Activated CD4-positive, alpha-beta T cell treated with anti-CD3 and anti-CD28 coated beads, Interleukin-2, amount 50 U/mL, for 4 hours (primary cell): Measurements from ENCODE around the gene PLEKHM3.
"Not testable (repeated sequence)": the region's sequence is repeated elsewhere in the genome, so short reads cannot be mapped to it uniquely, and the experiment has no call there.

ENCODE experiments used
- DNase-seq, 2 experiments: peaks; one replicate each; pipeline ENCODE4 v3.0.0-alpha.2; 2020

Gene PLEKHM3

DNA sequence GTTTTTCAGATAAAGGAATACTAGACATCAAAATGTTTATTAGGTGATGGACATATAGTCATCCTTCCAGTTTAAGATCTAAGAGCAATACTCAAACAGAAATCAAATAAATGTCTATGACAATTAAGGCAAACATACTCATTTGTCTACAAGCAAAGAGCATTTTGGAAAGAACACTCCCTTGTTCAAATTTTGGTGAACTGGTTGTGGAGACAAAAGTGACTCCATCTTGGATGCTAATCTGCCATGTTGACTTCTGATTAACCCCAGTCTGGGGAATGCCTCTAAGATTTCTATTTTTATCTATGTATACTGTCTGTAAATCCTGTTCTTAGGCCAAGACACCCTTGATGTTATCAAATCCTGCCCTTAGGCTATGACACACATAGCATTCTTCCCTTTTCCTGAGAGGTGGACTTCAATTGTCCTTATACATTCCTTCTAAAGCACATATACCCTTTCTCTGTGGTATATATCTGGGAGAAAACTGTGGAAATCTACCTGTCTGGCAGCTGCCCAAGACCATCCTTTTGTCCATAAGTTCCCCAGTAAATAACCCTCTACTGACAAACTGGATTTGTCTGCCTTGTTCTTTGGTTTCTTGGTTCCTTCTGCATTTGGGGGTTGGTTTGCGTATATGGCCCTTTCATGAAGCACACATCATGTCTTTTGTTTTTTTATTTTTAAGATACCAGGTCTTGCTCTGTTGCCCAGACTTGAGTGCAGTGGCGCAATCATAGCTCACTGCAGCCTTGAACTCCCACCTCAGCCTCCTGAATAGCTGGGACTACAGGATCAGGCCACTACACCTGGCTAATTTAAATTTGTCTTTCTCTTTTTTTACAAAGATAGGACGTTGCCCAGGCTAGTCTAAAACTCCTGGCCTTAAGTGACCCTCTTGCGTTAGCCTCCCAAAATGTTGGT, 12.5 kb upstream of the PLEKHM3 start:
- DNase-seq: no peak

DNA sequence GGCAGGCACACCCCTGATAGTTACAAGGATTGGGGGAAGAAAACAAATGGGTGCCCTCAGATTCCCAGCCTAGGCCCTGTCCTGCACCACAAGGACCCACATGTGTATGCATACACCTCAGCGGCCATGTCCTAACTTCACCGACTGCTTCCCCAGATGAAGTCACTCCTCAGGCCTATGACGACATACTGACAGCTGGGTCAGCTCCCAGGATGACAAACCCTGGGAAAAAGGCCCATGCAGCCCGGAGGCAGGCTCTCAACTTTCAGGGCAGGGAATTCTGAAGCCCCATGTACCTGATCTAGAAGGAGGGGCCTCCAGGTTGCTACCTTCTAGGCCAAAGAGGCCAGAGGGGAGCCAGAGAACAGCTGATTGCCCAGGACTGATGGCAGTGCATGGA, 11.0 kb upstream of the PLEKHM3 start:
- DNase-seq: no peak

DNA sequence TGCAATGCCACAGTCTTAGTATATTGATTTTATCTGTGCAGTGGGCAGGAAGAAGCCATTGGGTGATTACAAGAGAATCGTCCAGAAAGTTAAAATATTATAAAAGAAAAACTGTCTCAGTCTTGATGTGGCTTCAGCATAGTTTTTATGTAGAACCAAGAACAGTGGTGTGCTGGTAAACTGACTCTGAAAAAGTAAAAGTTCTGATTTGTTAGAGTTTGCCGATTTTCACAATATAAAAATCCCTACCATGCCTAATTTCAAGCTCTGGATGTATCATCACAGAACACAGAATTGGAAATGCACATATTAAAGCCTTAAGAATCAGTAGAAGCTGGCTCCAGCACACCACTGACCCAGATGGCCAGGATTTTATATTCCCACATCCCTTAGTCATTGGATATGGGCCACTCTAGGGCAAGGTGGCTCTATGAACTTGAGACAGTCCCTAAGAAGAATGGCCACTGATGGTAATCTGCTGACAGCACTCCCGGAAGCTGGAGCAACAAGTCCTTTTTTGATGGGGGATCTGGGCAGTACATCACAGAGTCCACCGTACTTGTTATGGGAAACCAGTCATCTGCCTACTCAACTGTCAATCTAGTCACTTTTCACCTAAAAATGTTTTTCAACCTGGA, 9.3 kb upstream of the PLEKHM3 start:
- DNase-seq: no peak

GRCh38 chr2:208033701-208034502, 8.6 kb upstream of the PLEKHM3 start:
- DNase-seq: peak; percentile 9 to 12

- no peak for DNase-seq
Measured at GRCh38 chr2:208031608-208032019, 6.3 kb upstream of the PLEKHM3 start.

GRCh38 chr2:208025814-208026184, 472 bp upstream of the PLEKHM3 start:
- DNase-seq: peak in 1 of 2 experiments; percentile 6

DNA sequence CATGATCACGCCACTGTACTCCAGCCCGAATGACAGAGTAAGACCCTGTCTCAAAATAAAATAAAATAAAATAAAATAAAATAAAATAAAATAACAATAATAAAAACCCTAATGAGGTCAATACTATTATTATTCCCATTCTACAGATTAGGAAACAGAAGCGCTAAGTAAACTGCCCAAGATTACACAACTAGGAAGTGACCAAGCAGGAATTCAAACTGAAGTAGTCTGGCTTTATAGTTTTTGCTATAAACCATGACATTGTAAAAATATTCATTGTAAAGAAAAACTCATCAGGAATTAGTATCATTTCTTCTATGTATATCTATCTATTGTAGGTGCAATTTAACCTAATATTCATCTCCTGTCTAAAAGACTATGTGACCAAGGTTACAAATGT, 1.2 kb downstream of the PLEKHM3 start:
- DNase-seq: no peak

DNA sequence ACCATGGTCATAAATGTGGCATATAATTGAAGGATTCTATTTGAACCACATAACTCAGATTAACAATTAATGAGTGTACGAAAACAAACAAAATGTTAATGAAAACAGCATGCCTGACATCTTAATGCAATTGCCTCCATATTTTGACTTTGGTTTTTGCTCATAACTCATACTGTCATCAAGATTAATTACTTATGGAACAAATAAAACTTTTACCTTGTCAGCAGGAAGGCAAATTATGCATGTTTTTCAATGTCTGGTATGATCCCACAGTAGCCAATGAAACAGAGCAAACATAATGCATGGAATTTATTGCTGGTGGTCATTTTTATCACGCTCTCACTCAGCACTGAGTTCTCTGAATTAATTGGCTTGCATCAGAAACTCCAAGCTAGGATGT, 5.1 kb downstream of the PLEKHM3 start:
- DNase-seq: no peak

DNA sequence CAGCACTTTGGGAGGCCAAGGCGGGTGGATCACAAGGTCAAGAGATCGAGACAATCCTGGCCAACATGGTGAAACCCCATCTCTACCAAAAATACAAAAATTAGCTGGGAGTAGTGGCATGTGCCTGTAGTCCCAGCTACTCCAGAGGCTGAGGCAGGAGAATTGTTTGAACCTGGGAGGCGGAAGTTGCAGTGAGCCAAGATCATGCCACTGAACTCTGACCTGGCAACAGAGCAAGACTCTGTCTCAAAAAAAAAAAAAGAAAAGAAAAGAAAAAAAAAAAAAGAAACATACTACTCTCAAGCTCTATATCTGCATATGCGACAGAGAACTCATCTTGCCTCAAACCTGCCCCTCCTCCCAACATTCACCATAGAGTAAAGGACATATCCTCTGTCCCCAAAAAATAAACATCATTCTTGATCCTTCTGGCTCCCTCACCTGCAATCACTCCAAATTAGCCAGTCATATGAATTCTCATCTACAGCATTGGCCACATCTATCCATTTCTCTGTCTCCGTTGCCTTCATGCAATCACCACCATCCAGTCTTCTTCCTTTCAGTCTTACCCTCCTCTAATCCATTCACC, 7.1 kb downstream of the PLEKHM3 start:
- DNase-seq: not testable (repeated sequence)

DNA sequence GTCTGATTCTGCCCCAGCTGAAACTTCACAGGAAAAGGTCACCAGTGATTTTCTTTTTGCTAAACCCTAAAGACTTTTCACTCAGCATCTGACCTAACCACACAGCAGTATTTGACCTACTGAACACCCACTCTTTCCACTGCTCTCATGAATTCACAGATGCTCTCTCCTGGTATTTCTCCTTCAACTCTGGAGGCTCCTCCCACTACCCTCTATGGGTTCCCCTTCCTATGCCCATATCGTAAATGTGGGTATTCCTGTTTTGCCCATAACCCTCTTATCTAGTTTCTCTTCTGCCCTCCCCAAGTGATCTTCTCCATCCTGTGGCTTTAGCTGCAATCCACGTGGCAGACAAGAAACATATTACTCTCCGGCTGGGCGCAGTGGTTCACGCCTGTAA, 7.6 kb downstream of the PLEKHM3 start:
- no peak for DNase-seq

DNA sequence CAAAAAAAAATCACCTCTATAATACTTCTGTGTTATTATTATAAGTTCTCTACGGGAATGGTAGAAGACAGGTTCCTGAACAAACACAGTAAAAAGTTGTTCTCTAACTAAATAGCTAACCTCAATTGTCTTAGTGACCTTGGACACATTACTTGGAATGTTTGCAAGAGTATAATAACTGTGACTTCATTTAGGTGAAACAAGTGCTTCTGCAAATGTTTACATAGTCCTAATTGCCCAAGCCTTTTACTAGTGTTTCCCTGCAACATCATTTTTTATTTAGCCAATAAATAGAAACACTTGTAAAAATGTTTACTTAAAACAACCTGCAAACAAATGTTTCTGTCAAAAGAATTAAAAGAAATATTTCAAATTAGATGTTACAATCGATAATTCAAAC, 9.9 kb downstream of the PLEKHM3 start:
- DNase-seq: no peak

DNA sequence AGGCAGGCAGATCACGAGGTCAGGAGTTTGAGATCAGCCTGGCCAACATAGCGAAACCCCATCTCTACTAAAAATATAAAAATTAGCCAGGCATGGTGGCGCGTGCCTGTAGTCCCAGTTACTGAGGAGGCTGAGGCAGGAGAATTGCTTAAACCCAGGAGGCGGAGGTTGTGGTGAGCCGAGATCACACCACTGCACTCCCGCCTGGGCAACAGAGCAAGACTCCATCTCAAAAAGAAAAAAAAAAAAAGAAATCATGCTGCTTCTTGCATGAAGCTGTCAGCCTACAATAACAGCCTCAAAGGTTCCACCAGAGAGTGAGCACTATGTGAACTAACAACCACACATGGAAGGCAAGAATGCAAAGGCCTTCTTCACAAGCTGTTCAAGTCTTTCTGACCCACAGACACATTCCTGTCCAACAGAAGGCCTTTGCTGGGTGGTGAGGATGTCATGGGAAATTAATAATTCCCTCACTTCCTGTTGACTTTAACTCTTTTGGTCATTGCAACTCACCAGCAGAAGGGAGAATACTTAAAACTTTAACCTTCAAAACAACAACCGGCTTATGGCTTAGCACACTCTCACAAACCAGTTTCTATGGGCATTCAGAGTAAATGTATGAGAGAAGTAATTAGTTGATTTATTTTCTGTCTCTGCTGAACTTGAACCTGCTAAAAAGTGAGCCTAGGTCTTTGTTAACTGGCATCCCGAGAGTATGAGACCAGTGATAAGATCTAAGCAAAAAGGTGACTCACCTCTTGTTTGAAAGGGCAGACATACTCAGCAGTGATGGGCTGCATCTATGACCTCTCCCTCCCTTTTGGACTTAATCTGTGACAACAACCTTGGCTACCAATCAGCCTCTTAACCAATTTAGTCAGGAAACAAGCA, 11.8 kb downstream of the PLEKHM3 start:
- no peak for DNase-seq

DNA sequence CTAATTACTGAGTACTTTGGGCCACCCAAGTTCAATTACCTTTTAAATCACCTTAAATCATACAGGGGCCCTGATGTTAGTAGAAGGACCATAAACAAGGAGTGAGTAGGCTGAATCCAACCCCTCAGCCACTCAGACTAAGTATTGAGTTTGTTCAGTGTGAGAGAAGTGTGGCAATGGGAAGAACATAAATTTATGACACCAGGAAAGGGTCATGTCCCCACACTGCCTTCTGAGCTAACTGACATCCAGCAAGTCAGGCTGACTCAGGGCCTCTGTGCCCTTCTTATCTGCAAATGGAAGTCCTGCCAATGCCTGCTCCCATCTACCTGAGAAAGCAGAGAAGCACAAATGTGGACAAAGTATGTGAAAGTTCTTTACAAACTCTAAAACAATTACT, 12.9 kb downstream of the PLEKHM3 start:
- DNase-seq: no peak

DNA sequence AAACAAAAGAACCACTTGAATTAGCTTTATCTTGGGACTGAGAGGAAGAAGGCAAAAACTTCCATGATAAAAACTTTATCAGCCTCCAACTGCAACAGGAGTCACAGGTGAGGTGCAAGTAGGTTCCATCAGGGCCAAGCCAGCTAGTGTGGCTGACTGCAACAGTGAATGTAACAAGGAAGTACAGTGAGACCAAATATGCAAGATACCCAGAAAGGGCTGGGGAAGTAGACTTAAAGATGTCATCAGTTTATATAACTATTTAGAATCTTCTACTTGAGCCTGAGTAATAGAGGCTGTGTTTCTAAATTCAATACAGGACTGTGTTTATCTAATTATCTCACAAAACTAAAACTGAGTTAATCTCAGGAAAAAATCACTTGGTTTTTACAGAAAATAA, 14.8 kb downstream of the PLEKHM3 start:
- DNase-seq: no peak

DNA sequence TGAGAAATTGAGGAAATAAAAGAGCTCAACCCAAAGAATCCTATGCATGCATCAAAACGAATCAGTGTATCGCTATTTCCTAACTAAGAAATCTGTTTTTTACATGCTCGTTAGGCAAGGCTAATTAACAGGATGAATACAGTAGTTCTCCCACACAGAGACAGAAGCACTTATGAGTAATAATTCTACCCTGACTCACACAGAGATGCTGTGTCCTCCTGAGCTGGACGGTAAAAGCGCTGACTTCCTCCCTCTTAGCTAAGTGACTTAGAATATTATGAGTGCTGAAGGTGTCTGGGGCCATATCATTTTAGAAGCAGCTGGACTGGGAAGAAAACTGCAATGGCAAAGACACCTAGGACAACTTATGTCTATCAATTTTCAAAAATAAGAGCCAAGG, 18.5 kb downstream of the PLEKHM3 start:
- DNase-seq: no peak

- no peak for DNase-seq
Measured at GRCh38 chr2:208006337-208006736, 19.0 kb downstream of the PLEKHM3 start.

DNA sequence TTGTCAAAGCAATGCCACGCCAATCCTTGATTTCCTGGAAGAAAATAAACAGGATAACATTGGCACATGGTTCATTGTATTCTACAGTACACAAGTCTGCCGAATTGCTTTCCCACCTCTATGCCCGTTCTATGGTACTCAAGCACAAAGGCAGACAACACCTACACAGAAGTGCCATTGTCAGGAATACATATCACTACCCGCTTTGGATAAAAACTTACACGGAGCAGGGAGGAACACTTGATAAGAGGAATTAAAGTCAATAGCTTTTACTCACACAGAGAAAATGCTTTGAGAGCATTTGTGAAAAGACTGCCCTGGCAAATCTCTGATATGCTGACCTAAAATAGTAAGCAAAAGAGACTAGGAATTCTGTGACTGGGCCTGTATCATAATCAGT, 23.4 kb downstream of the PLEKHM3 start:
- DNase-seq: no peak

GRCh38 chr2:208000701-208001395, 24.5 kb downstream of the PLEKHM3 start:
- DNase-seq: no peak

- DNase-seq: no peak
Measured at GRCh38 chr2:207996848-207997247, 28.5 kb downstream of the PLEKHM3 start.

- no peak for DNase-seq
Measured at GRCh38 chr2:207995887-207996286, 29.4 kb downstream of the PLEKHM3 start.

GRCh38 chr2:207993151-207993763, 32.1 kb downstream of the PLEKHM3 start:
- DNase-seq: no peak
